ENCODE results near the gene NAXD. TPM values are rescaled to one million over a fixed set of nuclear protein-coding genes. Genes with fewer than 3 reads are reported as not detected.
"Not testable (repeated sequence)": the region's sequence is repeated elsewhere in the genome, so short reads cannot be mapped to it uniquely, and the experiment has no call there.

Gene NAXD
- total RNA-seq, 2 donors from 2014 or later, result 23.4 to 27.5 TPM

DNA sequence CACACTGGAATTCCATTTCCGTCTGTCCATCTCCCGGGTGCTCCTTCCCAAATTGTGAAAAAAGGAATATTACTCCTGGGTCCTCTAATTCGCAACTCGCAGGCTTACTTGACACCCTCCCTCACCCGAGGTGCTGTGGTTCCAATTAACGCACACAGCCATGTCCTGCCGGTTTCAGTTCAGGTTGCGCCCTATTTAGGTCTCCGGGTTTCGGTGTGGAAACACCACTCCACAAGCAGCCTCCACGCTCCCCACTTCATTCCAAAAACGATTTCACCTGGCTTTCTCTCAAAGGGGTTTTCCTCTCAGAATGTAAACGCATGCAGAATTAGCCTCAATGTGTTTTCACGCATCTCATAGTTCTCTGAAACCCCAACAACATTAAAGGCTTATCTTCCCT lies 37.9 kb downstream of the NAXD start:
- DNase-seq (no peak), ATAC-seq (no peak)
- intact Hi-C loops (cut with DNase I), result no loop called here
- no peak overlapping the region for H3K4me3 ChIP-seq
- peaks cover 0 to 3% of the 10 kb centered on the region in 2 donors for H3K36me3 ChIP-seq (replicated peaks in 1 of 2; ENCODE audit: insufficient read depth in 1 of 2, low read depth in 2 of 2)
- 83 to 84% methylated on average over 14 of the region's 14 CpGs for WGBS, 2 donors
- H3K4me1 ChIP-seq, result no peaks in the 10 kb centered on the region
- no peak for TF ChIP-seq POLR2A (IDR thresholded peaks at IDR 0.05)
- TF ChIP-seq, protein P1, sequence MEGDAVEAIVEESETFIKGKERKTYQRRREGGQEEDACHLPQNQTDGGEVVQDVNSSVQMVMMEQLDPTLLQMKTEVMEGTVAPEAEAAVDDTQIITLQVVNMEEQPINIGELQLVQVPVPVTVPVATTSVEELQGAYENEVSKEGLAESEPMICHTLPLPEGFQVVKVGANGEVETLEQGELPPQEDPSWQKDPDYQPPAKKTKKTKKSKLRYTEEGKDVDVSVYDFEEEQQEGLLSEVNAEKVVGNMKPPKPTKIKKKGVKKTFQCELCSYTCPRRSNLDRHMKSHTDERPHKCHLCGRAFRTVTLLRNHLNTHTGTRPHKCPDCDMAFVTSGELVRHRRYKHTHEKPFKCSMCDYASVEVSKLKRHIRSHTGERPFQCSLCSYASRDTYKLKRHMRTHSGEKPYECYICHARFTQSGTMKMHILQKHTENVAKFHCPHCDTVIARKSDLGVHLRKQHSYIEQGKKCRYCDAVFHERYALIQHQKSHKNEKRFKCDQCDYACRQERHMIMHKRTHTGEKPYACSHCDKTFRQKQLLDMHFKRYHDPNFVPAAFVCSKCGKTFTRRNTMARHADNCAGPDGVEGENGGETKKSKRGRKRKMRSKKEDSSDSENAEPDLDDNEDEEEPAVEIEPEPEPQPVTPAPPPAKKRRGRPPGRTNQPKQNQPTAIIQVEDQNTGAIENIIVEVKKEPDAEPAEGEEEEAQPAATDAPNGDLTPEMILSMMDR (IDR thresholded peaks at IDR 0.05), result no peak
- H3K27me3 ChIP-seq, result no peaks in the 10 kb centered on the region
- H3K27ac ChIP-seq, result no peak overlapping the region
- no peaks in the 10 kb centered on the region for H3K9me3 ChIP-seq

DNA sequence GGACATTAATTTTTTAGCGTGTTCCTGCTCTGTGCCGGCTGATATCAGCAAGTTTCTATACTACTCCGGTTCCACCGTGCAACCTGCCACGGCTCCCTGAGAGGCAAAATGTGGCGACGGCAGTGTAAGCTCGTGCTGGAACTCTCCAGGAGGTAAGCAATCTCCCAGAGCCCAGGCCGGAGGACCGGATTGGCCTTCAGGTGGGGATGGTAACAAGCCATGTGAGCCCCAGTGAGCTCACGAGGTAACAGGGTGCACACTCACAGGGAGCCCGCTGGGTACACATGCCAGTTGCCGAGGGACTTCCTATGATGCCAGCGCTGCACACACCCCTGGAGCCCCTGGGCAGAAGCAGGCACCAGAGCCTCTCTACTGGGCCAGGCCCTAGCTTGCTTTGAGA lies 38.5 kb downstream of the NAXD start:
- DNase-seq (no peak), ATAC-seq (no peak)
- TF ChIP-seq POLR2A (IDR thresholded peaks at IDR 0.05), result no peak
- TF ChIP-seq, protein P1 (IDR thresholded peaks at IDR 0.05), result no peak
- no peak overlapping the region for H3K27ac ChIP-seq
- no peaks in the 10 kb centered on the region for H3K9me3 ChIP-seq
- 93 to 96% methylated on average over 9 to 14 of the region's 14 CpGs for WGBS, 2 donors
- intact Hi-C loops (cut with DNase I), result no loop called here
- H3K36me3 ChIP-seq (replicated peaks in 1 of 2; ENCODE audit: insufficient read depth in 1 of 2, low read depth in 2 of 2), result peaks cover 0 to 3% of the 10 kb centered on the region in 2 donors
- H3K4me3 ChIP-seq, result no peak overlapping the region
- no peaks in the 10 kb centered on the region for H3K4me1 ChIP-seq
- no peaks in the 10 kb centered on the region for H3K27me3 ChIP-seq

DNA sequence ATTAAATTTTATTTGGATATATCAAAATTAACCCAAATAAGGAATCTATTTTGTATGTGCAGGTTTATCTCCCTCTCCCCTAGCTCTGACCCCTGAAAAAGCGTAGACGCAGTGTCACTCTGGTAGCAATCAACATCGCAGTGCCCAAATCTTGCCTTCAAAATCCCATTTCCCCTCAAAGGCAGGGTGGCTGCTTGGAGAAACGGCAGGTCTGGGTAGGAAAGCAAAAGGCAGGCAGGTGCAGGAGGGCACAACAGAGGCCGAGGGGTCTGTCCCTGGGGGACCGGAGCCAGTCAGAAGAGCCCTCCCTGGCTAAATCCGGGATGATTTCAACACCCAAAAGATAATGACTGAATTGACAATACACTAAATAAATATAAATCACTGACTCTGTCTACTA lies 41.9 kb downstream of the NAXD start:
- Histone ChIP-seq H3K4me1 (no peaks in the 10 kb centered on the region), H3K4me3 (no peak overlapping the region), H3K27me3 (no peaks in the 10 kb centered on the region), H3K9me3 (no peaks in the 10 kb centered on the region), H3K36me3 (replicated peaks in 1 of 2; ENCODE audit: insufficient read depth in 1 of 2, low read depth in 2 of 2) (no peaks in the 10 kb centered on the region), H3K27ac (no peak overlapping the region)
- intact Hi-C loops (cut with DNase I), result no loop called here
- ATAC-seq (no peak), DNase-seq (no peak)
- TF ChIP-seq, protein P1 (IDR thresholded peaks at IDR 0.05), result no peak
- TF ChIP-seq POLR2A (IDR thresholded peaks at IDR 0.05), result no peak
- WGBS, 2 donors, result 90 to 92% methylated on average over 7 of the region's 7 CpGs

DNA sequence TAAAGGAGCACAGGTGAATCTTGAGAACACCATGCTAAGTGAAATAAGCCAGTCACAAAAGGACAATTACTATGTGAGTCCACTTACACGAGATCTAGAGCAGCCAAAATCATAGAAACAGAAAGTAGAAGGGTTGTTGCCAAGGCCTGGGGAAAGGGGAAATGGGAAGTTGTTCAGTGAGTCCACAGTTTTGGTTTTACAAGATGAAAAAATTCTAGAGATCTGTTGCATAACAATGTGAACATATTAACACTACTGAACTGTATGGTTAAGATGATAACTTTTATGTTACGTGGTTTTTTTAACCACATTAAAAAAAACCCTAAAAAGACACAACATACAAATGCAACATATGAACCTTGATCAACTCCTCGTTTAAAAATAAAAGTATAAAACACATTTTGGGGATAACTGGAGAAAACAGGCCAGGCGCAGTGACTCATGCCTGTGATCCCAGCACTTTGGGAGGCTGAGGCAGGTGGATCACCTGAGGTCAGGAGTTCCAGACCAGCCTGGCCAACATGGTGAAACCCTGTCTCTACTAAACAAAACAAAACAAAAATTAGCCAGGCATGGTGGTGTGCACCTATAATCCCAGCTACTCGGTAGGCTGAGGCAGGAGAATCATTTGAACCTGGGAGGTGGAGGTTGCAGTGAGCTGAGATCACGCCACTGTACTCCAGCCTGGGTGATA lies 43.0 kb downstream of the NAXD start:
- H3K9me3 ChIP-seq; H3K27me3 ChIP-seq; H3K36me3 ChIP-seq (replicated peaks in 1 of 2; ENCODE audit: insufficient read depth in 1 of 2, low read depth in 2 of 2); ATAC-seq; H3K4me1 ChIP-seq; intact Hi-C loops (cut with DNase I); DNase-seq; H3K27ac ChIP-seq; H3K4me3 ChIP-seq: not testable (repeated sequence)
- WGBS, 2 donors, result 81 to 83% methylated on average over 6 of the region's 6 CpGs

DNA sequence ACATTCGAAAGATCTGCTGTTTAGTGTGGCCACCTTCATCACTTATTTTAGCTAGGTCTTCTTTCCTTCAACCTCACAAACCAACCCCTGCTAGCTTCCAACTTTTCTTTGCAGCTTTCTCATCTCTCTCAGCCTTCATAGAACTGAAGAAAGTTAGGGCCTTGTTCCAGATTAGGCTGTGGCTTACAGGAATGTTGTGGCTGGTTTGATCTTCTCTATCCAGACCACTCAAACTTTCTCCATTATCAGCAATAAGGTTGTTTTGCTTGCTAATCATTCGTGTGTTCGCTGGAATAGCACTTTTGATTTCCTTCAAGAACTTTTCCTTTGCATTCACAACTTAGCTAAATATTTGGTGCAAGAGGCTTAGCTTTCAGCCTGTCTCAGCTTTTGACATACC lies 45.9 kb downstream of the NAXD start:
- Histone ChIP-seq H3K4me1 (no peaks in the 10 kb centered on the region), H3K27me3 (no peaks in the 10 kb centered on the region), H3K36me3 (replicated peaks in 1 of 2; ENCODE audit: insufficient read depth in 1 of 2, low read depth in 2 of 2) (peaks cover 0 to 3% of the 10 kb centered on the region in 2 donors), H3K4me3 (no peak overlapping the region), H3K9me3 (no peaks in the 10 kb centered on the region), H3K27ac (no peak overlapping the region)
- 93 to 94% methylated on average over 3 of the region's 3 CpGs for WGBS, 2 donors
- no peak for ATAC-seq
- DNase-seq, result no peak
- TF ChIP-seq POLR2A (IDR thresholded peaks at IDR 0.05), result no peak
- TF ChIP-seq, protein P1 (IDR thresholded peaks at IDR 0.05), result no peak
- intact Hi-C loops (cut with DNase I), result no loop called here

All from body of pancreas (tissue), 4 donors.